ENCODE data around the gene TXNL1. TPM values are rescaled to one million over a fixed set of nuclear protein-coding genes. Genes with fewer than 3 reads are reported as not detected.

The TXNL1 gene
- total RNA-seq, 2 experiments from 2014 or later, result 85.3 to 86.6 TPM

- Mint-ChIP-seq H3K4me1 (no peaks in the 10 kb centered on the region), H3K9me3 (no peaks in the 10 kb centered on the region), H3K27ac (no peak overlapping the region), H3K4me3 (no peak overlapping the region), H3K27me3 (peaks cover 4% of the 10 kb centered on the region), H3K36me3 (no peaks in the 10 kb centered on the region)
- no peak for DNase-seq
Observed at GRCh38 chr18:56568986-56569385, 69.4 kb downstream of the TXNL1 start.

- Mint-ChIP-seq H3K27ac (no peak overlapping the region), H3K36me3 (no peaks in the 10 kb centered on the region), H3K27me3 (peaks cover 2% of the 10 kb centered on the region), H3K9me3 (no peaks in the 10 kb centered on the region), H3K4me1 (no peaks in the 10 kb centered on the region), H3K4me3 (no peak overlapping the region)
- no peak for DNase-seq
Observed at GRCh38 chr18:56565551-56566345, 72.6 kb downstream of the TXNL1 start.

GRCh38 chr18:56565046-56565445, 73.3 kb downstream of the TXNL1 start:
- Mint-ChIP-seq H3K4me3 (no peak overlapping the region), H3K36me3 (no peaks in the 10 kb centered on the region), H3K4me1 (no peaks in the 10 kb centered on the region), H3K9me3 (no peaks in the 10 kb centered on the region), H3K27me3 (no peaks in the 10 kb centered on the region), H3K27ac (no peak overlapping the region)
- no peak for DNase-seq

- H3K27me3 Mint-ChIP-seq, result peaks cover 3% of the 10 kb centered on the region
- H3K36me3 Mint-ChIP-seq, result no peaks in the 10 kb centered on the region
- no peaks in the 10 kb centered on the region for H3K4me1 Mint-ChIP-seq
- H3K9me3 Mint-ChIP-seq, result no peaks in the 10 kb centered on the region
- H3K27ac Mint-ChIP-seq, result no peak overlapping the region
- no peak overlapping the region for H3K4me3 Mint-ChIP-seq
- no peak for DNase-seq
Observed at GRCh38 chr18:56563568-56563967, 74.8 kb downstream of the TXNL1 start.

GRCh38 chr18:56562479-56562878, 75.9 kb downstream of the TXNL1 start:
- no peak overlapping the region for H3K4me3 Mint-ChIP-seq
- no peaks in the 10 kb centered on the region for H3K9me3 Mint-ChIP-seq
- peaks cover 4% of the 10 kb centered on the region for H3K27me3 Mint-ChIP-seq
- no peaks in the 10 kb centered on the region for H3K4me1 Mint-ChIP-seq
- no peak overlapping the region for H3K27ac Mint-ChIP-seq
- no peaks in the 10 kb centered on the region for H3K36me3 Mint-ChIP-seq
- DNase-seq, result no peak

- no peak overlapping the region for H3K27ac Mint-ChIP-seq
- DNase-seq, result no peak
- no peaks in the 10 kb centered on the region for H3K9me3 Mint-ChIP-seq
- no peaks in the 10 kb centered on the region for H3K36me3 Mint-ChIP-seq
- no peak overlapping the region for H3K4me3 Mint-ChIP-seq
- H3K4me1 Mint-ChIP-seq, result no peaks in the 10 kb centered on the region
- H3K27me3 Mint-ChIP-seq, result peaks cover 4% of the 10 kb centered on the region
Observed at GRCh38 chr18:56560992-56561391, 77.4 kb downstream of the TXNL1 start.

- Mint-ChIP-seq H3K36me3 (no peaks in the 10 kb centered on the region), H3K27me3 (peaks cover 7% of the 10 kb centered on the region), H3K27ac (no peak overlapping the region), H3K9me3 (no peaks in the 10 kb centered on the region), H3K4me1 (no peaks in the 10 kb centered on the region), H3K4me3 (no peak overlapping the region)
- no peak for DNase-seq
Observed at GRCh38 chr18:56559044-56559443, 79.3 kb downstream of the TXNL1 start.

- Mint-ChIP-seq H3K27me3 (peaks cover 7% of the 10 kb centered on the region), H3K27ac (no peak overlapping the region)
Observed at GRCh38 chr18:56556907-56557306, 81.5 kb downstream of the TXNL1 start.

GRCh38 chr18:56550121-56550520, 88.3 kb downstream of the TXNL1 start:
- no peaks in the 10 kb centered on the region for H3K36me3 Mint-ChIP-seq
- H3K9me3 Mint-ChIP-seq, result peaks cover 1% of the 10 kb centered on the region
- no peak overlapping the region for H3K4me3 Mint-ChIP-seq
- no peak for DNase-seq
- peaks cover under 1% of the 10 kb centered on the region for H3K27me3 Mint-ChIP-seq
- H3K27ac Mint-ChIP-seq, result no peak overlapping the region
- H3K4me1 Mint-ChIP-seq, result no peaks in the 10 kb centered on the region

More at GRCh38 chr18:56556907-56557306, 81.5 kb downstream of the TXNL1 start:
- DNase-seq, result no peak
- H3K36me3 Mint-ChIP-seq, result no peaks in the 10 kb centered on the region
- H3K9me3 Mint-ChIP-seq, result no peaks in the 10 kb centered on the region
- no peaks in the 10 kb centered on the region for H3K4me1 Mint-ChIP-seq
- H3K4me3 Mint-ChIP-seq, result no peak overlapping the region

Other genes starting within 250 kb of the TXNL1 start
- 10 to 100 TPM; 16.8 to 22.6 TPM for gene WDR7, start 12.8 kb upstream of the TXNL1 start, total RNA-seq

Measured in activated naive CD8-positive, alpha-beta T cell treated with anti-CD3 and anti-CD28 coated beads for 36 hours (primary cell).